ENCODE measurements around the gene MOBP.

- TF ChIP-seq, protein P1, sequence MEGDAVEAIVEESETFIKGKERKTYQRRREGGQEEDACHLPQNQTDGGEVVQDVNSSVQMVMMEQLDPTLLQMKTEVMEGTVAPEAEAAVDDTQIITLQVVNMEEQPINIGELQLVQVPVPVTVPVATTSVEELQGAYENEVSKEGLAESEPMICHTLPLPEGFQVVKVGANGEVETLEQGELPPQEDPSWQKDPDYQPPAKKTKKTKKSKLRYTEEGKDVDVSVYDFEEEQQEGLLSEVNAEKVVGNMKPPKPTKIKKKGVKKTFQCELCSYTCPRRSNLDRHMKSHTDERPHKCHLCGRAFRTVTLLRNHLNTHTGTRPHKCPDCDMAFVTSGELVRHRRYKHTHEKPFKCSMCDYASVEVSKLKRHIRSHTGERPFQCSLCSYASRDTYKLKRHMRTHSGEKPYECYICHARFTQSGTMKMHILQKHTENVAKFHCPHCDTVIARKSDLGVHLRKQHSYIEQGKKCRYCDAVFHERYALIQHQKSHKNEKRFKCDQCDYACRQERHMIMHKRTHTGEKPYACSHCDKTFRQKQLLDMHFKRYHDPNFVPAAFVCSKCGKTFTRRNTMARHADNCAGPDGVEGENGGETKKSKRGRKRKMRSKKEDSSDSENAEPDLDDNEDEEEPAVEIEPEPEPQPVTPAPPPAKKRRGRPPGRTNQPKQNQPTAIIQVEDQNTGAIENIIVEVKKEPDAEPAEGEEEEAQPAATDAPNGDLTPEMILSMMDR (IDR thresholded peaks at IDR 0.05) = no peak
- TF ChIP-seq POLR2A (IDR thresholded peaks at IDR 0.05) = no peak
- TF ChIP-seq POLR2AphosphoS5 (IDR thresholded peaks at IDR 0.05) = no peak
Observed at GRCh38 chr3:39435006-39435748, 32.3 kb upstream of the MOBP start.

All from stomach (tissue), 4 donors.